ENCODE measurements around the gene HNRNPF.

- TF ChIP-seq CTCF (conservative IDR thresholded peaks at IDR 0.05; ENCODE audit: low read depth, low read length) (no peak), RFX5 (IDR thresholded peaks at IDR 0.05; ENCODE audit: low read depth, low read length) (no peak), NFE2L2 (IDR thresholded peaks at IDR 0.05; ENCODE audit: low read depth, low read length) (no peak), CEBPB (IDR thresholded peaks at IDR 0.05; ENCODE audit: low read depth, low read length) (no peak), RAD21 (IDR thresholded peaks at IDR 0.05; ENCODE audit: low read length) (no peak), POLR2A (IDR thresholded peaks at IDR 0.05; ENCODE audit: low read depth, low read length) (no peak), FOS (IDR thresholded peaks at IDR 0.05; ENCODE audit: low read depth, low read length) (no peak), BHLHE40 (IDR thresholded peaks at IDR 0.05; ENCODE audit: low read depth, low read length) (no peak)
- TF ChIP-seq, protein P1, sequence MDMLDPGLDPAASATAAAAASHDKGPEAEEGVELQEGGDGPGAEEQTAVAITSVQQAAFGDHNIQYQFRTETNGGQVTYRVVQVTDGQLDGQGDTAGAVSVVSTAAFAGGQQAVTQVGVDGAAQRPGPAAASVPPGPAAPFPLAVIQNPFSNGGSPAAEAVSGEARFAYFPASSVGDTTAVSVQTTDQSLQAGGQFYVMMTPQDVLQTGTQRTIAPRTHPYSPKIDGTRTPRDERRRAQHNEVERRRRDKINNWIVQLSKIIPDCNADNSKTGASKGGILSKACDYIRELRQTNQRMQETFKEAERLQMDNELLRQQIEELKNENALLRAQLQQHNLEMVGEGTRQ (IDR thresholded peaks at IDR 0.05; ENCODE audit: low read depth, low read length), result no peak
These were observed 17.5 kb downstream of the HNRNPF start for GRCh38 chr10:43391496-43391895.
